ENCODE data around the gene EDN3. TPM values are rescaled to one million over a fixed set of nuclear protein-coding genes. Genes with fewer than 3 reads are reported as not detected.

The EDN3 gene
- polyA plus RNA-seq, 1 donor (not counting 4 experiments of a cell fraction or from before 2014, with no cell fraction given): not detected

DNA sequence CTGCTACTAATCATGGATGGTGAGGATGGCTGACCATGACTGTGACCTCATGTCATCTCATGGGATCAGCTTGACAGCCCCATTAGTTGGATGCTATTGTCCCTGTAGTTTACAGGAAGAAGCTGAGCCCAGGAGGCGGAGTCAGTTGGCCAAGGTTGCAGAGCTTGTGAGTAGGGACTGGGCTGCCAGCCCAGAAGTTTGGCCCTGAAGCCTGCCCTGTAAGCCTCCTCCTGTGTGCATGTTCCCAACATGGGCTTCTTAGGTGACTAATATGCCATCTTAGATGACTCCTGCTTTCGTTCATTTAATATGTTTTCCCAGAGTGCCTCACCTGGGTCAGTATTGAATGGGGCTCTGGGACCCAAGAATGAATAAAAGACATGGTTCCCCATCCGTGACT, 6.9 kb downstream of the EDN3 start:
- DNase-seq (ENCODE audit: low read depth, low spot score) (no peak), FAIRE-seq (no peak)
- Histone ChIP-seq H3K4me3 (ENCODE audit: control insufficient read depth in 2 of 3, extremely low read depth in 1 of 3, insufficient read depth in 2 of 3, low read depth in 1 of 3, low read length in 3 of 3) (no peak overlapping the region), H3K9ac (ENCODE audit: control insufficient read depth, extremely low read depth, insufficient read depth, low read length) (no peak overlapping the region), H3K9me3 (ENCODE audit: control insufficient read depth, low read depth, low read length) (no peaks in the 10 kb centered on the region), H4K20me1 (ENCODE audit: control insufficient read depth, extremely low read depth, insufficient read depth, low read length) (no peaks in the 10 kb centered on the region), H3K27ac (ENCODE audit: control insufficient read depth, insufficient read depth, low read length) (no peak overlapping the region), H3K4me2 (ENCODE audit: control insufficient read depth, extremely low read depth, insufficient read depth, low read depth, low read length) (no peak overlapping the region), H3K4me1 (ENCODE audit: control insufficient read depth, extremely low read depth, insufficient read depth, low read length) (no peaks in the 10 kb centered on the region), H2AFZ (ENCODE audit: control insufficient read depth, low read length) (no peak overlapping the region), H3K79me2 (ENCODE audit: control insufficient read depth, insufficient read depth, low read length) (no peaks in the 10 kb centered on the region), H3K36me3 (ENCODE audit: control insufficient read depth in 2 of 2, extremely low read depth in 1 of 2, insufficient read depth in 2 of 2, low read length in 2 of 2) (no peaks in the 10 kb centered on the region), H3K9me1 (ENCODE audit: control insufficient read depth, extremely low read depth, insufficient read depth, low read length) (no peaks in the 10 kb centered on the region), H3K27me3 (ENCODE audit: control insufficient read depth, extremely low read depth, insufficient read depth, low read length) (no peaks in the 10 kb centered on the region)
- dilution Hi-C loops (cut with MboI; ENCODE audit: extremely low pct_ligation_motif_present, low sequenced_read_pairs): no loop called here
- TF ChIP-seq, protein P1, sequence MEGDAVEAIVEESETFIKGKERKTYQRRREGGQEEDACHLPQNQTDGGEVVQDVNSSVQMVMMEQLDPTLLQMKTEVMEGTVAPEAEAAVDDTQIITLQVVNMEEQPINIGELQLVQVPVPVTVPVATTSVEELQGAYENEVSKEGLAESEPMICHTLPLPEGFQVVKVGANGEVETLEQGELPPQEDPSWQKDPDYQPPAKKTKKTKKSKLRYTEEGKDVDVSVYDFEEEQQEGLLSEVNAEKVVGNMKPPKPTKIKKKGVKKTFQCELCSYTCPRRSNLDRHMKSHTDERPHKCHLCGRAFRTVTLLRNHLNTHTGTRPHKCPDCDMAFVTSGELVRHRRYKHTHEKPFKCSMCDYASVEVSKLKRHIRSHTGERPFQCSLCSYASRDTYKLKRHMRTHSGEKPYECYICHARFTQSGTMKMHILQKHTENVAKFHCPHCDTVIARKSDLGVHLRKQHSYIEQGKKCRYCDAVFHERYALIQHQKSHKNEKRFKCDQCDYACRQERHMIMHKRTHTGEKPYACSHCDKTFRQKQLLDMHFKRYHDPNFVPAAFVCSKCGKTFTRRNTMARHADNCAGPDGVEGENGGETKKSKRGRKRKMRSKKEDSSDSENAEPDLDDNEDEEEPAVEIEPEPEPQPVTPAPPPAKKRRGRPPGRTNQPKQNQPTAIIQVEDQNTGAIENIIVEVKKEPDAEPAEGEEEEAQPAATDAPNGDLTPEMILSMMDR (optimal IDR thresholded peaks at IDR 0.05 in 1 of 3, IDR thresholded peaks at IDR 0.05 in 1 of 3, conservative IDR thresholded peaks at IDR 0.05 in 1 of 3; ENCODE audit: extremely low read depth in 1 of 3, insufficient read depth in 2 of 3, low read length in 3 of 3): no peak
- TF ChIP-seq EZH2 (IDR thresholded peaks at IDR 0.05; ENCODE audit: low read length): no peak

DNA sequence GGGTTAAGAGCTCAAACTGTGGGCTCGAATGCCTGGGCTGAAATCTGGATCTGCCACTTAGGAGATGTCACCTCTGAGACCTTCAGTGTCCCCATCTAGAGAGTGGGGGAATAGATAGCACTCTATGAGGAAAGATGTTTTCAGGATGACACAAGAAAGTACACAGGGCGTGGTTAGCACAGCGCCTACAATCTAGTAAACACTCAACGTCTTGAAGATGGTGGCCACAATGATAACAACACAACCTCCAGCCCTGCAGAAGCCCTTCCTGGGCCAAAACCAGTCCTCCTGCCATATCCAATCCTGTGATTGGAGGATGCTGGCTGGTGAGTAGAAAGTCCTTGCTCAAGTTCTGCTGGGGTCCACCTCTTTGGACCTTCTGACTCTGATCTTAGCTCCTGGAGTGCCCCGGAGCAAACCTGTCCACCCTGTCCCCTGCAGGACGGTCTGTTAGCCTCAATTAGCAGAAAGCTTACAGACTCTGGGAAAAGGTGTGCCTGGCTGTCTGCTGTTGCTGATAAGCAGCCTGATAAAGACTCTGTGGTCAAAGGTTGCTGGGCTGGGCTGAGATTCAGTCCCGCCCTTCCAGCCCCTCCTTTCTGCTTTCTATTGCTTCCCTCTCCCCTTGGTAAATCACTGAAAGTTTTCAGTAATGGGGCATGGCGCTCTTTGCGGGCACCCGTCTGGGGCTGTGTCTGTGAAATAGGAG, 8.2 kb downstream of the EDN3 start:
- TF ChIP-seq, protein P1 (optimal IDR thresholded peaks at IDR 0.05 in 1 of 3, IDR thresholded peaks at IDR 0.05 in 1 of 3, conservative IDR thresholded peaks at IDR 0.05 in 1 of 3; ENCODE audit: extremely low read depth in 1 of 3, insufficient read depth in 2 of 3, low read length in 3 of 3): no peak
- TF ChIP-seq EZH2 (IDR thresholded peaks at IDR 0.05; ENCODE audit: low read length): no peak
- H3K4me1 ChIP-seq (ENCODE audit: control insufficient read depth, extremely low read depth, insufficient read depth, low read length): no peaks in the 10 kb centered on the region

More for the DNA sequence above, 8.2 kb downstream of the EDN3 start:
- H3K9me1 ChIP-seq (ENCODE audit: control insufficient read depth, extremely low read depth, insufficient read depth, low read length): no peaks in the 10 kb centered on the region
- H4K20me1 ChIP-seq (ENCODE audit: control insufficient read depth, extremely low read depth, insufficient read depth, low read length): no peaks in the 10 kb centered on the region
- FAIRE-seq (no peak), DNase-seq (ENCODE audit: low read depth, low spot score) (no peak)
- no peak overlapping the region for H2AFZ ChIP-seq (ENCODE audit: control insufficient read depth, low read length)
- H3K4me2 ChIP-seq (ENCODE audit: control insufficient read depth, extremely low read depth, insufficient read depth, low read depth, low read length): no peak overlapping the region
- no peaks in the 10 kb centered on the region for H3K79me2 ChIP-seq (ENCODE audit: control insufficient read depth, insufficient read depth, low read length)
- no peak overlapping the region for H3K4me3 ChIP-seq (ENCODE audit: control insufficient read depth in 2 of 3, extremely low read depth in 1 of 3, insufficient read depth in 2 of 3, low read depth in 1 of 3, low read length in 3 of 3)
- H3K36me3 ChIP-seq (ENCODE audit: control insufficient read depth in 2 of 2, extremely low read depth in 1 of 2, insufficient read depth in 2 of 2, low read length in 2 of 2): no peaks in the 10 kb centered on the region
- no peak overlapping the region for H3K27ac ChIP-seq (ENCODE audit: control insufficient read depth, insufficient read depth, low read length)
- H3K9me3 ChIP-seq (ENCODE audit: control insufficient read depth, low read depth, low read length): no peaks in the 10 kb centered on the region
- no peak overlapping the region for H3K9ac ChIP-seq (ENCODE audit: control insufficient read depth, extremely low read depth, insufficient read depth, low read length)
- dilution Hi-C loops (cut with MboI; ENCODE audit: extremely low pct_ligation_motif_present, low sequenced_read_pairs): no loop called here
- no peaks in the 10 kb centered on the region for H3K27me3 ChIP-seq (ENCODE audit: control insufficient read depth, extremely low read depth, insufficient read depth, low read length)

Measured in keratinocyte (primary cell).